Sigmoid colon (tissue), 7 donors: ENCODE results near the gene DSCAM. TPM values are rescaled to one million over a fixed set of nuclear protein-coding genes. Genes with fewer than 3 reads are reported as not detected.

Source experiments
- DNase-seq: peaks from one replicate; pipeline ENCODE4 v3.0.0-alpha.2; 2019
- H3K27ac ChIP-seq, 4 donors: fragments of 200-600 bp; sonication (generic); one replicate each; pipeline ENCODE4 v1.5.1; 2016 to 2019; ENCODE audit warnings: mild to moderate bottlenecking in 1 of 4
- H3K27me3 ChIP-seq, 3 donors: fragments of 200-600 bp; sonication (generic); one replicate each; pipeline ENCODE4 v1.5.1; 2019; ENCODE audit warnings: mild to moderate bottlenecking in 1 of 3
- H3K36me3 ChIP-seq, 4 donors: fragments of 200-600 bp; sonication (generic); one replicate each; pipeline ENCODE4 v1.5.1; 2016 to 2019
- H3K4me1 ChIP-seq, 4 donors: fragments of 200-600 bp; sonication (generic); one replicate each; pipeline ENCODE4 v1.5.1; 2017 to 2019
- H3K4me3 ChIP-seq, 4 donors: fragments of 200-600 bp; sonication (generic); one replicate each; pipeline ENCODE4 v1.5.1; 2017 to 2019; ENCODE audit warnings: mild to moderate bottlenecking in 2 of 4, moderate library complexity in 1 of 4
- H3K9me3 ChIP-seq, 4 donors: fragments of 200-600 bp in 3 of 4; sonication (generic) in 3 of 4; one replicate each; pipeline versions ENCODE4 v1.5.1 to v1.6.1; 2013 to 2019
- EP300 ChIP-seq, 4 donors: sonication (generic); formaldehyde crosslinking; IDR thresholded peaks; one replicate each; pipeline ENCODE4 v1.6.1; 2017; ENCODE audit warnings: antibody characterized with exemption in 4 of 4
- POLR2A ChIP-seq, 2 donors: fragments of 450-650 bp; IDR thresholded peaks; one replicate each; pipeline ENCODE4 v1.6.1; 2016; ENCODE audit warnings: antibody characterized with exemption in 2 of 2, mild to moderate bottlenecking in 2 of 2, moderate library complexity in 2 of 2
- POLR2AphosphoS5 ChIP-seq, 4 donors: sonication (generic); formaldehyde crosslinking; IDR thresholded peaks; one replicate each; pipeline ENCODE4 v1.6.1; 2017; ENCODE audit warnings: antibody characterized with exemption in 4 of 4
- WGBS, 2 donors: extraction: QIAGEN DNeasy Blood & Tissue Kit; methylation state at CpG; one replicate each; pipeline ENCODE4 v1.1.7; 2013; 5-methylcytosine and 5-hydroxymethylcytosine counted together
- intact Hi-C: fragments of 100-400 bp; cut with DNase I; formaldehyde crosslinking; loops from one replicate; pipeline ENCODE4 v1.15.1; 2023
- polyA plus RNA-seq, 3 donors: library from polyadenylated mRNA; stranded (reverse); fragments of 200-250 nt; gene quantifications; one replicate each; pipeline ENCODE4 v1.2.3, GENCODE V29; 2013
- small RNA-seq, 3 donors: library from RNA; depleted of rRNA; stranded (forward); fragments of <200 nt; gene quantifications; one replicate each; pipeline ENCODE3, GENCODE V24; 2016
- total RNA-seq, 4 donors: library from RNA; depleted of rRNA; stranded (reverse); fragments of >200 nt; gene quantifications; one replicate each; pipeline ENCODE4 v1.1.0, GENCODE V29; 2016
- TF ChIP-seq, protein P1 (sequence below), 4 experiments: fragments of 450-650 bp in 3 of 4; fragments of 200-600 bp in 1 of 4; IDR thresholded peaks; one replicate each; pipeline ENCODE4 v1.5.1; 2016 to 2019; ENCODE audit warnings: antibody characterized with exemption in 4 of 4, mild to moderate bottlenecking in 3 of 4, moderate library complexity in 2 of 4
- donor health status: healthy with polysubstance abuse.
- donor health status: Bipolar disorder and iron deficiency.
- donor health status: healthy.

Gene DSCAM
- total and polyA plus RNA-seq, 7 donors, result 0.17 to 0.55 (median 0.33) TPM; not detected in 2

DNA sequence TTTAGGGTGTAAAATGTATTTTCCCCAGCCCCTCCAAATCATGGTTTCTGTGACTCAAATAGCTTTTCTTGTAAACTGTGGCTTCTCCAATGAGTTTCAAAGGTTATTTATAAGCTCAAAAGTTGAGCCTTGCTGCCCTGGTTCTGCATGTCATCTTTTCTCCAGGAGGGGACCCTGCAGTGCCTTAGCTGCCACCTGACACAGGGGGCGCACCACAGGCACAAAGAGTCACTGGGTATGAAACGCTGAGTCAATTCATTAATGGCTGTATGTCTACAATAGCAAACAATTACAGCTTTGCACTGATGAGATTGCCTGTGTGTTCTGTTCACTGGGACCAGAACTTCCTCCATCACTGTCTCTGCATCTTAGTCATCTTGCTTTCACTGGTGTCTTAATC is 878.9 kb downstream of the DSCAM start:
- 90 to 91% methylated on average over 2 of the region's 2 CpGs for WGBS, 2 donors
- no peaks in the 10 kb centered on the region for H3K27me3 ChIP-seq
- no peaks in the 10 kb centered on the region for H3K9me3 ChIP-seq
- no peak overlapping the region for H3K27ac ChIP-seq
- H3K4me1 ChIP-seq, result peaks cover 0 to 16% (median 4%) of the 10 kb centered on the region in 4 donors
- intact Hi-C loops, result no loop called here
- H3K4me3 ChIP-seq, result no peak overlapping the region
- TF ChIP-seq, protein P1, sequence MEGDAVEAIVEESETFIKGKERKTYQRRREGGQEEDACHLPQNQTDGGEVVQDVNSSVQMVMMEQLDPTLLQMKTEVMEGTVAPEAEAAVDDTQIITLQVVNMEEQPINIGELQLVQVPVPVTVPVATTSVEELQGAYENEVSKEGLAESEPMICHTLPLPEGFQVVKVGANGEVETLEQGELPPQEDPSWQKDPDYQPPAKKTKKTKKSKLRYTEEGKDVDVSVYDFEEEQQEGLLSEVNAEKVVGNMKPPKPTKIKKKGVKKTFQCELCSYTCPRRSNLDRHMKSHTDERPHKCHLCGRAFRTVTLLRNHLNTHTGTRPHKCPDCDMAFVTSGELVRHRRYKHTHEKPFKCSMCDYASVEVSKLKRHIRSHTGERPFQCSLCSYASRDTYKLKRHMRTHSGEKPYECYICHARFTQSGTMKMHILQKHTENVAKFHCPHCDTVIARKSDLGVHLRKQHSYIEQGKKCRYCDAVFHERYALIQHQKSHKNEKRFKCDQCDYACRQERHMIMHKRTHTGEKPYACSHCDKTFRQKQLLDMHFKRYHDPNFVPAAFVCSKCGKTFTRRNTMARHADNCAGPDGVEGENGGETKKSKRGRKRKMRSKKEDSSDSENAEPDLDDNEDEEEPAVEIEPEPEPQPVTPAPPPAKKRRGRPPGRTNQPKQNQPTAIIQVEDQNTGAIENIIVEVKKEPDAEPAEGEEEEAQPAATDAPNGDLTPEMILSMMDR (IDR thresholded peaks at IDR 0.05), result no peak
- TF ChIP-seq POLR2AphosphoS5 (IDR thresholded peaks at IDR 0.05), result no peak
- no peak for TF ChIP-seq EP300 (IDR thresholded peaks at IDR 0.05)
- TF ChIP-seq POLR2A (IDR thresholded peaks at IDR 0.05), result no peak
- no peaks in the 10 kb centered on the region for H3K36me3 ChIP-seq
- no peak for DNase-seq

DNA sequence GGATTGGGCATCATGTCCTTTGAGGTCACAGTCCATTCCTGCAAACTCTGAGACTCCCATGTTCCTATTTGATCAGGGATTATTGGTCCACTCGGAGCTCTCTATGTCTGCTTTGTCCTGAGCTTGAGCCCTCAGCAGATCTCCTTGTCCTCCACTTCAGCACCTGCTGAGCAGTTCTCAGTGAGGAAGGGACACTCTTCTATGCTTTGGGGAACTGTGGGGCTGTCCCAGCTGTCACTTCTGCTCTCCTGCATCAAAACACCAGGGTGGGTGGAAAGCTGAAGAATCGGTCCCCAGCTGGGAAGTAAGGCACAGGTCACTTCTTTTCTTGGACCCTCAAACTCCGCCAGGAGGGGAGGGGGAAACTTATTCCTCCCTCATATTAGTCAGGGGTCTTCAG is 880.2 kb downstream of the DSCAM start:
- intact Hi-C loops, result no loop called here
- peaks cover 0 to 9% (median 1%) of the 10 kb centered on the region in 4 donors for H3K4me1 ChIP-seq
- H3K27ac ChIP-seq, result no peak overlapping the region
- no peaks in the 10 kb centered on the region for H3K9me3 ChIP-seq
- no peak overlapping the region for H3K4me3 ChIP-seq
- no peak for DNase-seq
- no peaks in the 10 kb centered on the region for H3K36me3 ChIP-seq
- WGBS, 2 donors, result 81 to 82% methylated on average over 3 of the region's 3 CpGs
- TF ChIP-seq POLR2A (IDR thresholded peaks at IDR 0.05), result no peak
- no peak for TF ChIP-seq POLR2AphosphoS5 (IDR thresholded peaks at IDR 0.05)
- no peak for TF ChIP-seq EP300 (IDR thresholded peaks at IDR 0.05)
- H3K27me3 ChIP-seq, result no peaks in the 10 kb centered on the region

DNA sequence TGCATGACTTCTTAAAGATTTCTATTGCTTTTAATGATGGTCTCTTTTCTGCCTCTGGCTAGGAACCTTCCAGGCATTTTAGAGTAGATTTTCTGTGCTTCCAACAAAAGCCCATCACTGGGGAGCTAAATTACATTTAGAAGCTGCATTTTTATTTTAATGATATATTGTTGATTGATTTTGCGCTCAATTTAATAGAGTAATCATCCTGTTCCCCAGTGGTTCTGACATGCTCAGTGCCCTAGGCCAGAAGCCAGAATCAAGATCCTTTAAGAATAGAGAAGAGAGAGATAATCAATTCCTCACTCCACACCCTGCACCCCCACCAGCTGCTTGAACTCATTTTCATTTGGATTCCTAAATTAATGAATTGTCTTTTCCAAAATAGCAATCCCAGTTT is 881.9 kb downstream of the DSCAM start:
- 95 to 100% methylated on average over 1 of the region's 1 CpG for WGBS, 2 donors
- Histone ChIP-seq H3K9me3 (no peaks in the 10 kb centered on the region), H3K27ac (no peak overlapping the region), H3K4me3 (no peak overlapping the region), H3K36me3 (no peaks in the 10 kb centered on the region), H3K27me3 (no peaks in the 10 kb centered on the region), H3K4me1 (no peaks in the 10 kb centered on the region)
- no peak for DNase-seq
- intact Hi-C loops, result no loop called here
- TF ChIP-seq POLR2A (IDR thresholded peaks at IDR 0.05) (no peak), POLR2AphosphoS5 (IDR thresholded peaks at IDR 0.05) (no peak), EP300 (IDR thresholded peaks at IDR 0.05) (no peak)
- TF ChIP-seq, protein P1 (IDR thresholded peaks at IDR 0.05), result no peak

DNA sequence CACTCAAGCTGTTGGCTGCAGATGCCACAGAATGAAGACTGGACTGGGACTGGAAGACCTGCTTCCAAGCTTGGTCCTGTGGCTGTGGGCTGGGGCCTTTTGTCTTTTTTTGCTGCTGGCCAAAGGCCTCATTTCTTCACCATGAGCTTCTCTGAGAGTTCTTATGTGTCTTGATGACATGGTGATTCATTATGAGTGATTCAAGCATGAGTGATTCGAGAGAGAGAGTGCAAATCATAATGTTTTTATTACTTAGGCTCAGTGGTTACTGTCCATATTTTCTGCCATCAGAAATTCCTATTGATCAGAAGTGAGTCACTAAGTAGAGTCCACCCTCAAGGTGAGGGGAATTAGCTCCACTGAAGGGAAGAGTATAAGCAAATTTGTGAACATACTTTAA is 885.7 kb downstream of the DSCAM start:
- WGBS, 2 donors, result 54 to 59% methylated on average over 1 of the region's 1 CpG

More for the DNA sequence above, 885.7 kb downstream of the DSCAM start:
- Histone ChIP-seq H3K9me3 (peaks cover 0 to 2% (median 0%) of the 10 kb centered on the region in 4 donors), H3K4me1 (peaks cover 0 to 19% (median 8%) of the 10 kb centered on the region in 4 donors), H3K36me3 (no peaks in the 10 kb centered on the region), H3K4me3 (no peak overlapping the region), H3K27me3 (no peaks in the 10 kb centered on the region), H3K27ac (no peak overlapping the region)
- DNase-seq, result no peak
- no peak for TF ChIP-seq POLR2A (IDR thresholded peaks at IDR 0.05)
- intact Hi-C loops, result no loop called here

Small RNA genes lying within 50 kb of the gene (small RNA-seq; reads per million reads assigned to genes)
- gene MIR4760 (0 reads per million in 3 donors), gene RF00432 (0 reads per million in 3 donors)
